GM23338 (cell line): ENCODE measurements around the gene FILIP1. TPM values are rescaled to one million over a fixed set of nuclear protein-coding genes. Genes with fewer than 3 reads are reported as not detected.

Experiments
- ATAC-seq: fragments of 200-7000 bp; cut with Tn5 transposase; 3 replicates; pipeline ENCODE4 v1.9.1; 2020
- DNase-seq: peaks from one replicate; pipeline ENCODE4 v3.0.0-alpha.2; 2015; ENCODE audit warnings: low spot score
- H2AFZ ChIP-seq: fragments of 200-600 bp; sonication (generic); 2 replicates; pipeline ENCODE4 v1.8.0; 2016; ENCODE audit warnings: antibody characterized with exemption, mild to moderate bottlenecking, moderate library complexity
- H3F3A ChIP-seq: fragments of 200-600 bp; sonication (generic); replicated peaks from 2 replicates; pipeline ENCODE4 v1.8.0; 2017; ENCODE audit warnings: antibody characterized with exemption, mixed run types, low read depth
- H3K27ac ChIP-seq: fragments of 200-600 bp; sonication (generic); 2 replicates; pipeline ENCODE4 v1.6.1; 2016; ENCODE audit warnings: low read depth
- H3K27me3 ChIP-seq: fragments of 200-600 bp; sonication (generic); 2 replicates; pipeline ENCODE4 v1.8.0; 2016; ENCODE audit warnings: mild to moderate bottlenecking, mixed run types, moderate library complexity; ENCODE audit not compliant: insufficient read depth
- H3K36me3 ChIP-seq: fragments of 200-600 bp; sonication (generic); 2 replicates; pipeline ENCODE4 v1.8.0; 2016; ENCODE audit warnings: mild to moderate bottlenecking; ENCODE audit not compliant: insufficient read depth
- H3K4me1 ChIP-seq: fragments of 200-600 bp; sonication (generic); 2 replicates; pipeline ENCODE4 v1.8.0; 2016; ENCODE audit warnings: mild to moderate bottlenecking, moderate library complexity; ENCODE audit not compliant: insufficient read depth
- H3K4me2 ChIP-seq: fragments of 200-600 bp; sonication (generic); 2 replicates; pipeline ENCODE4 v1.7.1; 2017; ENCODE audit warnings: mixed run types
- H3K4me3 ChIP-seq: fragments of 200-600 bp; sonication (generic); 2 replicates; pipeline ENCODE4 v1.6.1; 2016; ENCODE audit warnings: mixed run types
- H3K79me2 ChIP-seq: fragments of 200-600 bp; sonication (generic); replicated peaks from 2 replicates; pipeline ENCODE4 v1.8.0; 2017; ENCODE audit warnings: mild to moderate bottlenecking; ENCODE audit not compliant: insufficient read depth
- H3K9me2 ChIP-seq: fragments of 200-600 bp; sonication (generic); 2 replicates; pipeline ENCODE4 v1.8.0; 2017; ENCODE audit not compliant: insufficient read depth
- H4K20me1 ChIP-seq: fragments of 200-600 bp; sonication (generic); replicated peaks from 2 replicates; pipeline ENCODE4 v1.8.0; 2017; ENCODE audit warnings: mild to moderate bottlenecking; ENCODE audit not compliant: insufficient read depth
- H3K27ac Mint-ChIP-seq: 2 replicates; pipeline ENCODE4 v1.8.0; 2020; ENCODE audit warnings: inconsistent platforms, mild to moderate bottlenecking, moderate library complexity, mixed read lengths
- H3K27me3 Mint-ChIP-seq: 3 replicates; pipeline ENCODE4 v1.8.0; 2022; ENCODE audit warnings: low read depth, mild to moderate bottlenecking, moderate library complexity, mixed read lengths, inconsistent platforms; ENCODE audit not compliant: insufficient read depth, poor library complexity
- H3K36me3 Mint-ChIP-seq: 3 replicates; pipeline ENCODE4 v1.8.0; 2021; ENCODE audit warnings: low read depth, mild to moderate bottlenecking, inconsistent platforms, moderate library complexity, mixed read lengths
- H3K4me1 Mint-ChIP-seq: 3 replicates; pipeline ENCODE4 v1.8.0; 2020; ENCODE audit warnings: mild to moderate bottlenecking, inconsistent platforms, mixed read lengths
- H3K4me3 Mint-ChIP-seq: 3 replicates; pipeline ENCODE4 v1.8.0; 2021; ENCODE audit warnings: moderate library complexity, mild to moderate bottlenecking, inconsistent platforms, mixed read lengths
- H3K9me3 Mint-ChIP-seq: 3 replicates; pipeline ENCODE4 v1.8.0; 2020; ENCODE audit warnings: moderate library complexity, mild to moderate bottlenecking, inconsistent platforms, mixed read lengths
- EZH2 ChIP-seq: fragments of 200-600 bp; sonication (generic); IDR thresholded peaks from one replicate; pipeline ENCODE4 v1.8.0; 2017; ENCODE audit warnings: antibody characterized with exemption, mild to moderate bottlenecking, low read depth; ENCODE audit not compliant: unreplicated experiment
- EZH2phosphoT487 ChIP-seq: fragments of 200-600 bp; sonication (generic); IDR thresholded peaks from one replicate; pipeline ENCODE4 v1.8.1; 2018; ENCODE audit warnings: antibody characterized with exemption; ENCODE audit not compliant: unreplicated experiment
- JUNB ChIP-seq: IDR thresholded peaks from one replicate; pipeline ENCODE4 v1.6.1; 2016; ENCODE audit warnings: antibody characterized with exemption; ENCODE audit not compliant: unreplicated experiment
- NANOG ChIP-seq: IDR thresholded peaks from 2 replicates; pipeline ENCODE4 v1.6.1; 2016; ENCODE audit warnings: antibody characterized with exemption, borderline replicate concordance
- POLR2AphosphoS5 ChIP-seq: IDR thresholded peaks from 2 replicates; pipeline ENCODE4 v1.6.1; 2016; ENCODE audit warnings: antibody characterized with exemption, low read depth
- STAT1 ChIP-seq: IDR thresholded peaks from one replicate; pipeline ENCODE4 v1.6.1; 2016; ENCODE audit warnings: antibody characterized with exemption; ENCODE audit not compliant: unreplicated experiment
- ZNF114 ChIP-seq: fragments of 250-450 bp; sonication (Bioruptor Pico); IDR thresholded peaks from 2 replicates; pipeline ENCODE4 v1.5.0; 2020; ENCODE audit warnings: mild to moderate bottlenecking, moderate library complexity
- ZNF331 ChIP-seq: fragments of 250-450 bp; sonication (Bioruptor Pico); IDR thresholded peaks from 2 replicates; pipeline ENCODE4 v1.5.0; 2020; ENCODE audit warnings: low read depth, mild to moderate bottlenecking, moderate library complexity
- polyA plus RNA-seq: library from polyadenylated mRNA; unstranded; fragments of >200 nt; fragmentation: Nextera tagmentation; extraction: Ambion mirVana; gene quantifications from 2 replicates; pipeline ENCODE4 v1.2.1, GENCODE V29; 2016
- total RNA-seq: library from RNA; depleted of rRNA; stranded (reverse); fragments of >200 nt; shearing (Covaris generic); gene quantifications from 2 replicates; pipeline ENCODE4 v1.2.3, GENCODE V29; 2014
- TF ChIP-seq, protein P1 (sequence below): IDR thresholded peaks from one replicate; pipeline ENCODE4 v1.6.1; 2018; ENCODE audit warnings: antibody characterized with exemption; ENCODE audit not compliant: unreplicated experiment
- TF ChIP-seq, protein P2 (sequence below): IDR thresholded peaks from 2 replicates; pipeline ENCODE4 v1.6.1; 2016; ENCODE audit warnings: antibody characterized with exemption
- TF ChIP-seq, protein P3 (sequence below), 2 experiments: fragments of 200-600 bp in 1 of 2; sonication (generic) in 1 of 2; conservative IDR thresholded peaks; 2 replicates each; pipeline versions ENCODE4 v1.5.1 to v1.6.1; 2016 to 2017; ENCODE audit warnings: antibody characterized with exemption in 2 of 2, low read depth in 2 of 2, mild to moderate bottlenecking in 2 of 2, moderate library complexity in 1 of 2

The FILIP1 gene
- total and polyA plus RNA-seq, 2 experiments from 2014 or later, result 3.7 to 6.4 TPM

DNA sequence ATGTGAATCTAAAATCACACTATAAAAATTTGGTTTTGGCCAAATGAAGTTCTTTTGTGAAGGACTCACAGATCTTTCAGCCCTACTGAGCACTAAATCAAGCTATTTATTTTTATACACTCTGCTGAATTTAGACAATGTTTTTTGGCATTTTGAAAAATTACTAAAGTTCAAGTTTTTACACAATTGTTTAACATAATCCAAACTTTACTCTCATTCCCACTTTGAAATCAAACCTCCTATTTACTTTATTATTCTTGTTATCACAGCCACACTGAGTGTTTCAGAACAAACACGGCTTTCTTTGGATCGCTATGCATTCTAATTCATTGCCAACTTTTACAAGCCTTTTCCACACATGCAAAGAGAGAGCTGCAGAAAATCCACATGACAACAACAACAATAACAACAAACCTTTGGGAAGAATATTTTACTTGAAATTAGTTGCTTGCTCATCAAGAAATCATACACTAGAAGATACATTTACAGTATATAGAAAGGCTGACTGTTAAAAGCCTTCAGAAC, 159.9 kb downstream of the FILIP1 start (continued):
- no peak for TF ChIP-seq JUNB
- TF ChIP-seq, protein P1, sequence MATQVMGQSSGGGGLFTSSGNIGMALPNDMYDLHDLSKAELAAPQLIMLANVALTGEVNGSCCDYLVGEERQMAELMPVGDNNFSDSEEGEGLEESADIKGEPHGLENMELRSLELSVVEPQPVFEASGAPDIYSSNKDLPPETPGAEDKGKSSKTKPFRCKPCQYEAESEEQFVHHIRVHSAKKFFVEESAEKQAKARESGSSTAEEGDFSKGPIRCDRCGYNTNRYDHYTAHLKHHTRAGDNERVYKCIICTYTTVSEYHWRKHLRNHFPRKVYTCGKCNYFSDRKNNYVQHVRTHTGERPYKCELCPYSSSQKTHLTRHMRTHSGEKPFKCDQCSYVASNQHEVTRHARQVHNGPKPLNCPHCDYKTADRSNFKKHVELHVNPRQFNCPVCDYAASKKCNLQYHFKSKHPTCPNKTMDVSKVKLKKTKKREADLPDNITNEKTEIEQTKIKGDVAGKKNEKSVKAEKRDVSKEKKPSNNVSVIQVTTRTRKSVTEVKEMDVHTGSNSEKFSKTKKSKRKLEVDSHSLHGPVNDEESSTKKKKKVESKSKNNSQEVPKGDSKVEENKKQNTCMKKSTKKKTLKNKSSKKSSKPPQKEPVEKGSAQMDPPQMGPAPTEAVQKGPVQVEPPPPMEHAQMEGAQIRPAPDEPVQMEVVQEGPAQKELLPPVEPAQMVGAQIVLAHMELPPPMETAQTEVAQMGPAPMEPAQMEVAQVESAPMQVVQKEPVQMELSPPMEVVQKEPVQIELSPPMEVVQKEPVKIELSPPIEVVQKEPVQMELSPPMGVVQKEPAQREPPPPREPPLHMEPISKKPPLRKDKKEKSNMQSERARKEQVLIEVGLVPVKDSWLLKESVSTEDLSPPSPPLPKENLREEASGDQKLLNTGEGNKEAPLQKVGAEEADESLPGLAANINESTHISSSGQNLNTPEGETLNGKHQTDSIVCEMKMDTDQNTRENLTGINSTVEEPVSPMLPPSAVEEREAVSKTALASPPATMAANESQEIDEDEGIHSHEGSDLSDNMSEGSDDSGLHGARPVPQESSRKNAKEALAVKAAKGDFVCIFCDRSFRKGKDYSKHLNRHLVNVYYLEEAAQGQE, result no peak

DNA sequence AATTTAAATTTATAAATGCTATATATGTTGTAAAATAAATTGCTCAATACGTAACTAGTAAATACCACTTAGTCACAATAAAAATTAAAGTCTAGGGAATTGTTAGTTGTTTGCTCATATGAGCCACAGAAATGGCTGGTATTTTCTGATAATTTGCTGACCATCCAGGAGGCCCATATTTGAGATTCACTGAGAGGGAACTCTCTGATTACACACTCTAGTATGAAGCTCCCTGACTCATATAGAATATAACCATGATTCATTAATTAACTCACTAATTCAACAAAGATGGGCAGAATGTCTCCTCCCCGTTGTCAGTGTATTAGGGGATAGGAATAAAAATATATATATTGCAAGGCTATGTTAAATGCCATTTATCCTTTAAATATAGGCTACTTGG, 162.4 kb downstream of the FILIP1 start:
- Histone ChIP-seq H3K79me2 (no peaks in the 10 kb centered on the region), H3F3A (no peaks in the 10 kb centered on the region), H3K9me2 (no peaks in the 10 kb centered on the region), H3K27ac (no peak overlapping the region), H4K20me1 (no peaks in the 10 kb centered on the region), H3K4me2 (no peak overlapping the region), H3K36me3 (no peaks in the 10 kb centered on the region), H2AFZ (no peak overlapping the region), H3K4me3 (no peak overlapping the region), H3K4me1 (peaks cover 48% of the 10 kb centered on the region), H3K27me3 (no peaks in the 10 kb centered on the region)
- peaks cover 55% of the 10 kb centered on the region for H3K4me1 Mint-ChIP-seq
- TF ChIP-seq, protein P2, sequence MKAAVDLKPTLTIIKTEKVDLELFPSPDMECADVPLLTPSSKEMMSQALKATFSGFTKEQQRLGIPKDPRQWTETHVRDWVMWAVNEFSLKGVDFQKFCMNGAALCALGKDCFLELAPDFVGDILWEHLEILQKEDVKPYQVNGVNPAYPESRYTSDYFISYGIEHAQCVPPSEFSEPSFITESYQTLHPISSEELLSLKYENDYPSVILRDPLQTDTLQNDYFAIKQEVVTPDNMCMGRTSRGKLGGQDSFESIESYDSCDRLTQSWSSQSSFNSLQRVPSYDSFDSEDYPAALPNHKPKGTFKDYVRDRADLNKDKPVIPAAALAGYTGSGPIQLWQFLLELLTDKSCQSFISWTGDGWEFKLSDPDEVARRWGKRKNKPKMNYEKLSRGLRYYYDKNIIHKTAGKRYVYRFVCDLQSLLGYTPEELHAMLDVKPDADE, result no peak
- TF ChIP-seq STAT1 (no peak), ZNF114 (CRISPR knock-in tag) (no peak), NANOG (no peak), ZNF331 (CRISPR knock-in tag) (no peak), EZH2 (no peak)
- no peak overlapping the region for H3K4me3 Mint-ChIP-seq
- ATAC-seq, result no peak
- peaks cover 3% of the 10 kb centered on the region for H3K27me3 Mint-ChIP-seq
- no peak for DNase-seq
- H3K9me3 Mint-ChIP-seq, result no peaks in the 10 kb centered on the region; the same call in 2 of the 3 replicates
- H3K27ac Mint-ChIP-seq, result no peak overlapping the region
- H3K36me3 Mint-ChIP-seq, result no peaks in the 10 kb centered on the region

DNA sequence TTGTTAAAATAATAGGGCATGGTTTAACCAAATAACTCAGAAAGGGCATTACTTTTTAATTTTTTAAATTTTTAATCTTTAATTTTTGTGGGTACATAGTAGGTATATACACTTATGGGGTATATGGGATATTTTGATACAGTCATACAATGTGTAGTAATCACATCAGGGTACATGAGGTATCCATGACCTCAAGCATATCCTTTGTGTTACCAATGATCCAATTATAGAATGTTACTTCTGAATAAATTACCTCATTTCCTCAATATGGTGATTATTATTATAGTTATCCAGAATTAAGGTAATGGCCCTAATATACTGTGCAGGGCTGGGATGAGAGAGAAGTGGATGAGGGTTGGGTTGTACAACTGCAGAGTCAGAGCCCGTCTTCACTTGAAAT, 163.9 kb downstream of the FILIP1 start:
- H3K4me1 Mint-ChIP-seq, result peaks cover 43% of the 10 kb centered on the region
- no peaks in the 10 kb centered on the region for H3K79me2 ChIP-seq
- no peaks in the 10 kb centered on the region for H3K27me3 ChIP-seq
- H3K4me2 ChIP-seq, result no peak overlapping the region
- H3K4me3 Mint-ChIP-seq, result no peak overlapping the region
- no peaks in the 10 kb centered on the region for H3K36me3 ChIP-seq
- peaks cover 1% of the 10 kb centered on the region for H3K27me3 Mint-ChIP-seq
- H3K36me3 Mint-ChIP-seq, result no peaks in the 10 kb centered on the region
- no peak for DNase-seq
- H3K27ac ChIP-seq, result no peak overlapping the region
- H3K4me3 ChIP-seq, result no peak overlapping the region
- no peak overlapping the region for H3K27ac Mint-ChIP-seq
- H3K4me1 ChIP-seq, result peaks cover 39% of the 10 kb centered on the region
- no peaks in the 10 kb centered on the region for H3F3A ChIP-seq
- no peaks in the 10 kb centered on the region for H3K9me2 ChIP-seq
- H2AFZ ChIP-seq, result no peak overlapping the region
- H3K9me3 Mint-ChIP-seq, result no peaks in the 10 kb centered on the region; the same call in 2 of the 3 replicates
- no peaks in the 10 kb centered on the region for H4K20me1 ChIP-seq
- no peak for ATAC-seq
- TF ChIP-seq JUNB (no peak), EZH2 (no peak), ZNF331 (CRISPR knock-in tag) (no peak), POLR2AphosphoS5 (no peak), ZNF114 (CRISPR knock-in tag) (no peak), NANOG (no peak), EZH2phosphoT487 (no peak)
- TF ChIP-seq, protein P3, sequence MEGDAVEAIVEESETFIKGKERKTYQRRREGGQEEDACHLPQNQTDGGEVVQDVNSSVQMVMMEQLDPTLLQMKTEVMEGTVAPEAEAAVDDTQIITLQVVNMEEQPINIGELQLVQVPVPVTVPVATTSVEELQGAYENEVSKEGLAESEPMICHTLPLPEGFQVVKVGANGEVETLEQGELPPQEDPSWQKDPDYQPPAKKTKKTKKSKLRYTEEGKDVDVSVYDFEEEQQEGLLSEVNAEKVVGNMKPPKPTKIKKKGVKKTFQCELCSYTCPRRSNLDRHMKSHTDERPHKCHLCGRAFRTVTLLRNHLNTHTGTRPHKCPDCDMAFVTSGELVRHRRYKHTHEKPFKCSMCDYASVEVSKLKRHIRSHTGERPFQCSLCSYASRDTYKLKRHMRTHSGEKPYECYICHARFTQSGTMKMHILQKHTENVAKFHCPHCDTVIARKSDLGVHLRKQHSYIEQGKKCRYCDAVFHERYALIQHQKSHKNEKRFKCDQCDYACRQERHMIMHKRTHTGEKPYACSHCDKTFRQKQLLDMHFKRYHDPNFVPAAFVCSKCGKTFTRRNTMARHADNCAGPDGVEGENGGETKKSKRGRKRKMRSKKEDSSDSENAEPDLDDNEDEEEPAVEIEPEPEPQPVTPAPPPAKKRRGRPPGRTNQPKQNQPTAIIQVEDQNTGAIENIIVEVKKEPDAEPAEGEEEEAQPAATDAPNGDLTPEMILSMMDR (conservative IDR thresholded peaks at IDR 0.05; ENCODE audit: low read depth in 2 of 2), result no peak
